Measurements from ENCODE around the gene OPA1. TPM values are rescaled to one million over a fixed set of nuclear protein-coding genes. Genes with fewer than 3 reads are reported as not detected.

Gene OPA1
- total RNA-seq, 3 donors from 2014 or later, result 39.0 to 58.2 (median 57.4) TPM

DNA sequence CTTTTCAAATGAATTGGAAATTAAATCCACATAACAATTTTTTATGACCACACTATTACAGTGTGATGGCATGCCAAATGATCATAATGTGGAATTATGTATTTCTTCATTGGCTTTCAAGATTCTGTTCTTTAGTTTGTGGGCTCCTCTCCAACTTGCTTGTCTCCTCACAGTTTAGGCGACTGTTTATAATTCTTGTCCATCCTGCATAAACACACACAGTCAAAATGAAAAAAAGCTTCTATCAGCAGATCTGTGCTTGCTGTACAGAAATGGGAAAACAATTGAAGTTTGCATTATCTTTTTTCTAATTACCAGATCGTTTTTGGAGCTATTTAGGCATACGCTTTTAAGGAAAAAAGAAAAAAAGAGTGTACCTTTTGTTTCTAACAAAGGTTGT lies 37.0 kb downstream of the OPA1 start:
- Histone ChIP-seq H3K27ac (no peak overlapping the region), H3K27me3 (no peaks in the 10 kb centered on the region), H3K4me3 (no peak overlapping the region), H3K9me3 (no peaks in the 10 kb centered on the region), H3K36me3 (no peaks in the 10 kb centered on the region), H3K4me1 (no peaks in the 10 kb centered on the region)
- no peak for TF ChIP-seq POLR2AphosphoS5 (IDR thresholded peaks at IDR 0.05)
- TF ChIP-seq POLR2A (IDR thresholded peaks at IDR 0.05), result no peak
- TF ChIP-seq, protein P1, sequence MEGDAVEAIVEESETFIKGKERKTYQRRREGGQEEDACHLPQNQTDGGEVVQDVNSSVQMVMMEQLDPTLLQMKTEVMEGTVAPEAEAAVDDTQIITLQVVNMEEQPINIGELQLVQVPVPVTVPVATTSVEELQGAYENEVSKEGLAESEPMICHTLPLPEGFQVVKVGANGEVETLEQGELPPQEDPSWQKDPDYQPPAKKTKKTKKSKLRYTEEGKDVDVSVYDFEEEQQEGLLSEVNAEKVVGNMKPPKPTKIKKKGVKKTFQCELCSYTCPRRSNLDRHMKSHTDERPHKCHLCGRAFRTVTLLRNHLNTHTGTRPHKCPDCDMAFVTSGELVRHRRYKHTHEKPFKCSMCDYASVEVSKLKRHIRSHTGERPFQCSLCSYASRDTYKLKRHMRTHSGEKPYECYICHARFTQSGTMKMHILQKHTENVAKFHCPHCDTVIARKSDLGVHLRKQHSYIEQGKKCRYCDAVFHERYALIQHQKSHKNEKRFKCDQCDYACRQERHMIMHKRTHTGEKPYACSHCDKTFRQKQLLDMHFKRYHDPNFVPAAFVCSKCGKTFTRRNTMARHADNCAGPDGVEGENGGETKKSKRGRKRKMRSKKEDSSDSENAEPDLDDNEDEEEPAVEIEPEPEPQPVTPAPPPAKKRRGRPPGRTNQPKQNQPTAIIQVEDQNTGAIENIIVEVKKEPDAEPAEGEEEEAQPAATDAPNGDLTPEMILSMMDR (IDR thresholded peaks at IDR 0.05), result no peak
- DNase-seq (ENCODE audit: low spot score in 2 of 2), result no peak
- intact Hi-C loops (cut with DNase I; ENCODE audit: low total_unique reads), result no loop called here

DNA sequence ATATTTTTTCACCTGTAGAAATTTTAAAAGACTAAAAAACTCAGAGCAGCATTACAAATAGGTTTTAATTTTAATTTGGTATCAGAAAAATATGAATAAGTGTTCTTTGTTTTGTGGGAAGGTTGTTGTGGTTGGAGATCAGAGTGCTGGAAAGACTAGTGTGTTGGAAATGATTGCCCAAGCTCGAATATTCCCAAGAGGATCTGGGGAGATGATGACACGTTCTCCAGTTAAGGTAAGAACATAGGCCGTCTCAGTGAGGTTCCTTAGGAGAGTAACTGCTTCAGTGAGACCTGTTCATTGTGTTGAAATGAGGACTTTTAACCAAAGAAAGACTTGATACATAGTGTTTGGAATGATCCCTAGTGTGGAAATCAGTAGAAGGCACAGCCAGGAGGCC lies 44.8 kb downstream of the OPA1 start:
- Histone ChIP-seq H3K4me3 (no peak overlapping the region), H3K4me1 (no peaks in the 10 kb centered on the region), H3K27ac (no peak overlapping the region), H3K27me3 (no peaks in the 10 kb centered on the region), H3K9me3 (no peaks in the 10 kb centered on the region), H3K36me3 (no peaks in the 10 kb centered on the region)
- intact Hi-C loops (cut with DNase I; ENCODE audit: low total_unique reads), result no loop called here
- TF ChIP-seq, protein P1 (IDR thresholded peaks at IDR 0.05), result no peak
- TF ChIP-seq POLR2A (IDR thresholded peaks at IDR 0.05) (no peak), POLR2AphosphoS5 (IDR thresholded peaks at IDR 0.05) (no peak)
- no peak for DNase-seq (ENCODE audit: low spot score in 2 of 2)

DNA sequence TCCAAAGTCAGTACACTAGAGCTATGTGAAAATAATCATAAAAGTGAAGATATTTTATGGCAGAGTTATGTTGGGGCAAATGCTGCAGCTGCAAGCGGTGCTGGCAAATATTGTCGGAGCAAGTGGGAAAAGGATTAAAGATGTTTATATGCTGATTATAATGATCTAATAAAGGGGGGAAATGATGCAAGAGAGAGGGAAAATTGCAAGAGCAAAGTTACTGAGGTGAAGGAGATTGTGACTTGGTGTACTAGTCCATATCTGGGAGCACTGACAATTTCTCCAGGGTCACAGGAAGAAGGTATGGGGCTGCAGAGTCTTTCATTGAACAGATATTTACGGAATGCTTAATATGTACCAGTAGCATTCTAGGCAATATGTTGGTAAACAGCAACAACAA lies 45.8 kb downstream of the OPA1 start:
- Histone ChIP-seq H3K4me1 (no peaks in the 10 kb centered on the region), H3K27me3 (no peaks in the 10 kb centered on the region), H3K36me3 (no peaks in the 10 kb centered on the region), H3K9me3 (no peaks in the 10 kb centered on the region), H3K27ac (no peak overlapping the region), H3K4me3 (no peak overlapping the region)
- no peak for DNase-seq (ENCODE audit: low spot score in 2 of 2)
- no peak for TF ChIP-seq POLR2AphosphoS5 (IDR thresholded peaks at IDR 0.05)
- TF ChIP-seq, protein P1 (IDR thresholded peaks at IDR 0.05), result no peak
- no peak for TF ChIP-seq POLR2A (IDR thresholded peaks at IDR 0.05)
- intact Hi-C loops (cut with DNase I; ENCODE audit: low total_unique reads), result no loop called here

DNA sequence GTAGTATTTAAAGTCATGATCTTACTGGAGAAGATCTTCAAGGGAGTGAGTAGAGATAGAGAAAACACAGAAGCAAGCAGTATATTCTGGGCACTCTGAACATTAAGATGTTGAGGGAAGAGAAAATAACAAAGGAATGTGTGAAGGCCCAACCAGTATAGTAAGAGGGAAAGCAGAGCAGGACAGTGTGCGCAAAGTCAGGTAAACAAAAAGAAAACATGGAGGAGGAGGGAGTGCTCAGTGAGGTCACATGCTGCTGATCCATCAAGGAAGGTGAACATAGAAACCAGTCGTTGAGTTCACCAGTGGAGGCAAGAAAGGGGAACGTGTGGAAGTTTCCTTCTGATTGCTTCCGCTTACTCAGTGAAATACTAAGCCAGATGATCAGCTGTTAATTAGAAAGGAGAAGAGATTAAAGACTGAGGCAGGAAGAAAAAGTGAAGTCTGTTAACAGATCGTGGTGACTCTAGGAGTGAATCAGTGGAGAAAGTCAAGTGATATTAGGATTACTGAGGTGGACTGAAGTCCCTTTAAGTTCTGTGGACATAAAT lies 47.2 kb downstream of the OPA1 start:
- TF ChIP-seq, protein P1 (IDR thresholded peaks at IDR 0.05), result no peak
- TF ChIP-seq POLR2A (IDR thresholded peaks at IDR 0.05) (no peak), POLR2AphosphoS5 (IDR thresholded peaks at IDR 0.05) (no peak)
- H3K27ac ChIP-seq, result no peak overlapping the region
- DNase-seq (ENCODE audit: low spot score in 2 of 2), result no peak
- intact Hi-C loops (cut with DNase I; ENCODE audit: low total_unique reads), result no loop called here
- no peak overlapping the region for H3K4me3 ChIP-seq
- no peaks in the 10 kb centered on the region for H3K9me3 ChIP-seq
- H3K27me3 ChIP-seq, result no peaks in the 10 kb centered on the region
- no peaks in the 10 kb centered on the region for H3K4me1 ChIP-seq
- no peaks in the 10 kb centered on the region for H3K36me3 ChIP-seq

DNA sequence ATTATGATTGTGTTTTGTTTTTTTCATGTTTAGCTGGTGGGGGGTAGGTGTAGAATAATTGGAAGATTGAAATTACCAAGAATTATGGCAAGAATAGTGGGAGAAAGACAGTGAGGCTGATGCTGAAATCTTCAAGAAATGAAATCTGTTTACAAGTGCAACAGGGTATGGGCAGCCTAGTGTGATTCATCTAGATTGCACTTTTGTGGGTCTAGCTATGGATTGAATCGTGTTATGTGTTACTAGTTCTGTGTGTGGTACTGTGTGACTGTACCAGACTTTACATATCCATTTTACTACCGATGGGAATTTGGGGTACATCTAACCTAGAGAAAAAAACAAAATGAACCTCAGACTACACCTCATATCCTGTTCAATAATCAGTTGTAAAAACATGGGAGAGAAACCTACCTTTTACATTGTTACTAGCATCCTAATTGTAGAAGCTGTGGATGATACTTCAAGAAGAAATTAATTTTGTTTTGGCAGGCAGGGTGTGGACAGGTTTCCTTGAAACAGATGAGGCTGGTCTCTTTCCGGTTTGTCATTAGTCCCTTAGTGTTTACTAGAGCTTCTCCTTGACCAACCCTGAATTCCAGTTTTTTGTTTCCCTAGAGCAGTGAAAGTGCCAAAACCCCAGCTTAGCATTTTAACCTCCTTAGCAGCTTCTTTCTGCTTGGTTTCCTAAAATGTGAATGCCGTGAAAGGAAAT lies 47.9 kb downstream of the OPA1 start:
- no peak overlapping the region for H3K27ac ChIP-seq
- TF ChIP-seq POLR2AphosphoS5 (IDR thresholded peaks at IDR 0.05) (no peak), POLR2A (IDR thresholded peaks at IDR 0.05) (no peak)
- TF ChIP-seq, protein P1 (IDR thresholded peaks at IDR 0.05), result no peak
- intact Hi-C loops (cut with DNase I; ENCODE audit: low total_unique reads), result no loop called here
- H3K9me3 ChIP-seq, result no peaks in the 10 kb centered on the region
- H3K4me1 ChIP-seq, result no peaks in the 10 kb centered on the region
- no peaks in the 10 kb centered on the region for H3K27me3 ChIP-seq
- DNase-seq (ENCODE audit: low spot score in 2 of 2), result no peak
- no peak overlapping the region for H3K4me3 ChIP-seq
- no peaks in the 10 kb centered on the region for H3K36me3 ChIP-seq

Measured in breast epithelium (tissue), 4 donors.